ENCODE data around the gene HS6ST2. TPM values are rescaled to one million over a fixed set of nuclear protein-coding genes. Genes with fewer than 3 reads are reported as not detected.

HS6ST2 gene
- total and polyA plus RNA-seq, 9 donors, result 27.8 to 52.3 (median 38.8) TPM

DNA sequence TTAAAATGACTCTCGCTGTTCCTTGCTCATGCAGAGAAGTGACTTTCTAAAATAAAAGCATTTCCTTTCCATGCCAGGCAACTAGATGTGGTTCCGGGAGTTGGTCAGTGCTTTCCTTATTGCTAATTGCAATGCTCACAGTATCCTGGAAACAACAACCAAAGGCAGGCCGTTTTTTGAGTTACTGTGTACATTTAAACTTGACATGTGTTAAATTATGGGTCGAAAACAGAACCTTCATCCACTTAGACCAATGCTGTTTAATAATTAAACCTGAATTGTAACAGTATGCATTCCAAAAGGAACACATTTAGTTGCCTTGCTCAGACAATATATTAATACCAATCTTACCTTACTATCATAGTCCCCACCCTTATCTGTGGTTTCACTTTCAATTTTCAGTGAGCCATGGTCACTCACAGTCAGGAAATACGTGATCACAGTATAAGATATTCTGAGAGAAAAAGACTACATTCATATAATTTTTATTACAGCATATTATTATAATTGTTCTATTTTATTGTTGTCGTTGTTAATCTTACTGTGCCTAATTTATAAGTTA is 102.6 kb downstream of the HS6ST2 start:
- no peaks in the 10 kb centered on the region for H3K36me3 ChIP-seq (ENCODE audit: control insufficient read depth, insufficient read depth, low read length)
- H3K4me1 ChIP-seq (ENCODE audit: control insufficient read depth, insufficient read depth, low read length), result no peaks in the 10 kb centered on the region
- H3K4me3 ChIP-seq (ENCODE audit: low read length), result no peak overlapping the region
- DNase-seq, result no peak
- no peak overlapping the region for H3K27ac ChIP-seq (ENCODE audit: low read length)
- peaks cover 9% of the 10 kb centered on the region for H3K27me3 ChIP-seq (ENCODE audit: control insufficient read depth, insufficient read depth, low read length)
- no peaks in the 10 kb centered on the region for H3K9me3 ChIP-seq (replicated peaks; ENCODE audit: control insufficient read depth, low read depth, low read length)
- WGBS (ENCODE audit: insufficient coverage), result 100% methylated on average over 2 of the region's 6 CpGs

DNA sequence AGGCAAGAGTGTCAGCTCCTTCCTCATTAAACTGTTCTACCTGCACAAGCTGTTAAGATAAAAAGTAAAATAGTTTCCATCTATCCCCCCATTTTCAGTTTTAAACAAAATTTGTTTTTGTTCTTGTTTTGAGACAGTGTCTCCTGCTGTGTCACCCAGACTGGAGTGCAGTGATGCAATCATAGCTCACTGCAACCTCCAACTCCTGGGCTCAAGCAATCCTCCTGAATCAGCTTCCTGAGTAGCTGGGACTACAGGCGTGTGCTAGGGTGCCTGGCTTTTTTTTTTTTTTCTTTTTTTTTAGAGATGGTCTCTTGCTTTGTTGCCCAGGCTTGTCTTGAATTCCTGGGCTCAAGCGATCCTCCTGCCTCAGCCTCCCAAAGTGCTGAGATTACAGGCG is 105.4 kb downstream of the HS6ST2 start:
- Histone ChIP-seq H3K9me3 (replicated peaks; ENCODE audit: control insufficient read depth, low read depth, low read length) (no peaks in the 10 kb centered on the region), H3K4me1 (ENCODE audit: control insufficient read depth, insufficient read depth, low read length) (peaks cover 4% of the 10 kb centered on the region), H3K27ac (ENCODE audit: low read length) (no peak overlapping the region), H3K4me3 (ENCODE audit: low read length) (no peak overlapping the region), H3K27me3 (ENCODE audit: control insufficient read depth, insufficient read depth, low read length) (peaks cover 13% of the 10 kb centered on the region), H3K36me3 (ENCODE audit: control insufficient read depth, insufficient read depth, low read length) (no peaks in the 10 kb centered on the region)
- DNase-seq, result no peak
- no CpG with 5 or more reads among the region's 3 CpGs for WGBS (ENCODE audit: insufficient coverage)

DNA sequence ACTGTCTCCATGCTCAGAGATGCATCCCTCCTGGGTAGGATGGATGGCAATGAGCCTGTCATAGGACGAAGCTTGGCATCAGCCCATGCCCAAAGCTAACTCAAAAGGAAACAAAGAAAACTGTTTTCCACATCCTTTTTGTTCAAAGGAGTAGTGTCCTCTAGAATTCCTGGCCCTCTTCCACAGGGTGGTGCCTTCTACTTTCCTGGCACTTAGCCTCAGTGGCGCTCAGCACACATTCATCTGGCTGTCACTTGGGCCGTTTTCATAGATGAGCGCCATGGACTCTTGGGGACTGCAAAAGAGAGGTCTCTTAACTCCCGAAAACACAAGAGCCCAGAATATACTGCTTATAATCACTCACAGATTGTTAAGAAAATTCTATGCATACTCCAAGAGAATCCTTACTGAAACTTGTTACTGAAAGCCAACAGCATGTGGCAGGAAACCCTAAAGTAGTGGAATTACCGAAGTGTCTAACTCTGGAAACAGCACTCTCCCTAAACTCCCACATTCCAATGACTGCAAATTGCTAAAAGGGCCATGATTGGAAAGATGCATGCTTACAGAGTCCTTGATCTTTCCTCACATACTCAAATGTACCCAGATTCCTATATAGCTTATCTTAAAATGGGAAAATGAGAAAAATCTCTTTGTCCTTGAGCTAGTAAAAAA is 110.0 kb downstream of the HS6ST2 start:
- peaks cover 4% of the 10 kb centered on the region for H3K4me1 ChIP-seq (ENCODE audit: control insufficient read depth, insufficient read depth, low read length)
- WGBS (ENCODE audit: insufficient coverage), result 14% methylated on average over 1 of the region's 6 CpGs

DNA sequence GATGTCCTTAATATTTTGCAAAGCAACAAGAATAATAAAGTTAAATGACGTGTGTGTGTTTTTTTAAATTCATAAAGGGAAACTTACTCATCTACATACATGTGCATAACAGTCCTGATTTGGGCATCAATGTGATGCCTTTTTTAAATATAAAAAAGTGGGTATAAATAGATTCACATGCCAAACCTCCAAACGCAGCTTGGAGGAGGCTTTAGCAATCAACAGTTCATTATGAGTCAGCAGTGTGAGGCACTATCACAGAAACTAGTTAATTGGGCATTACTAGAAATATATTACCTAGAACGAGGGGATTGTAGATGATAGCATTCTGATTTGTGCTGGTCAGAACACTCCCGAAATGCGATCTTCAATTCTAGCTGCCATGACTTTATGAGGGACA is 115.1 kb downstream of the HS6ST2 start:
- Histone ChIP-seq H3K27me3 (ENCODE audit: control insufficient read depth, insufficient read depth, low read length) (peaks cover 12% of the 10 kb centered on the region), H3K9me3 (replicated peaks; ENCODE audit: control insufficient read depth, low read depth, low read length) (no peaks in the 10 kb centered on the region), H3K36me3 (ENCODE audit: control insufficient read depth, insufficient read depth, low read length) (no peaks in the 10 kb centered on the region), H3K4me3 (ENCODE audit: low read length) (no peak overlapping the region), H3K27ac (ENCODE audit: low read length) (no peak overlapping the region), H3K4me1 (ENCODE audit: control insufficient read depth, insufficient read depth, low read length) (peaks cover 5% of the 10 kb centered on the region)
- no peak for DNase-seq
- WGBS (ENCODE audit: insufficient coverage), result no CpG with 5 or more reads among the region's 5 CpGs

More for the DNA sequence above, 110.0 kb downstream of the HS6ST2 start:
- Histone ChIP-seq H3K4me3 (ENCODE audit: low read length) (no peak overlapping the region), H3K36me3 (ENCODE audit: control insufficient read depth, insufficient read depth, low read length) (no peaks in the 10 kb centered on the region), H3K27ac (ENCODE audit: low read length) (no peak overlapping the region), H3K27me3 (ENCODE audit: control insufficient read depth, insufficient read depth, low read length) (peaks cover 9% of the 10 kb centered on the region), H3K9me3 (replicated peaks; ENCODE audit: control insufficient read depth, low read depth, low read length) (no peaks in the 10 kb centered on the region)
- DNase-seq, result peak; percentile 43

DNA sequence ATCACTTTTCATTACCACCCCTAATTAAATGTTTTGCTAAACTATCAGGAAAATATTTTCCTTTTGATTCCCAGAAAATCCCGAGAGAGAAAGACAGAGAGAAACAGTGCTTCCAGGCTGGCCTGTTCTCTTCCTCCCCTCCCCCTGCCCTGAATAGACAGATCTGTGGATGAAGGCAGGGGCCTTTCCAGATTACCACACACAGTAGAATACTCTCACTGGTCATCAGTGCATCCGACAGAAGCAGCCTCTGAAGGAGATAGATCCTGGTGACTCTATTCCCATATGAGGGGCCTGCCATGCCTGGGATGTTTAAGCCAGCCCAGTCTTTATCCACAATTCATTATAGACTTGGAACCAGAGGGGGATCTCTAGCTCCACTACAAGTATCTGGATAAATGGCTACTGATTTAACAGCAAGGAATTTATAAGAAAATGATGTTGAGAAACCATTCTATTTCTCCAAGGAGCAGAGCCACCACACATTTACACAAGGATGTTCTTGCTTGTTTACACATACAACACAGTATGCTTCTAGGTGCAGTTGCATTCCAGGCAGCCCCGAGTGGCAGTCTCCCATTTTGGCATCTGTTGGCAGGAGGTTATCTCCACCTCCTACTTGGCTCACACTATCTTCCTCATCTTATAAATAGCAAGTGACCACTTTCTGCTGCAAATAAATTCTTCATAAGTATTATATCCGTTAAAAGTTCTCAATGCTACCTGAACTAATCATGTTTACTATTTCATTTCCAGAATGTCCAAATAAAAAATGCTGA is 115.8 kb downstream of the HS6ST2 start:
- no peak for DNase-seq
- Histone ChIP-seq H3K4me1 (ENCODE audit: control insufficient read depth, insufficient read depth, low read length) (peaks cover 5% of the 10 kb centered on the region), H3K9me3 (replicated peaks; ENCODE audit: control insufficient read depth, low read depth, low read length) (no peaks in the 10 kb centered on the region), H3K27ac (ENCODE audit: low read length) (peak overlapping the region; percentile 37), H3K4me3 (ENCODE audit: low read length) (no peak overlapping the region), H3K36me3 (ENCODE audit: control insufficient read depth, insufficient read depth, low read length) (no peaks in the 10 kb centered on the region), H3K27me3 (ENCODE audit: control insufficient read depth, insufficient read depth, low read length) (peaks cover 12% of the 10 kb centered on the region)
- 73% methylated on average over 1 of the region's 4 CpGs for WGBS (ENCODE audit: insufficient coverage)

DNA sequence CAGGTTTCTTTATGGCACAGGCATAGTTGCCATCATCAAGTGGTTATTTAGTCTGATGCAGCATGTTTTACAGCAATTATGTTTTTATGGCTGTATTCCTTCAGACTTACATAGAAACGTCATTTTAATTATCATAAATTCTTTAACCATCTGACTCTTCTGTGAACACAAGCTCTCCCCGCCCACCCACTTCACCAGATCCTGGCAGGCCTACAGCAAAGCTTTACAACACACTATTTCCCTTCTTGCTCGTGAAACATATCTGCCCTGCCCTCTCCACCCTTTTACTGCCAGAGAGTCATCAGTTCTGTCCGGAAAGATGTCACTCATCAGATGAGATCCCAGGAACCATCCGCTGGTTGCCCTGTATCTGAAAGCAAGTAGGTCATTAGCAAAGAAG is 120.5 kb downstream of the HS6ST2 start:
- Histone ChIP-seq H3K4me3 (ENCODE audit: low read length) (no peak overlapping the region), H3K27ac (ENCODE audit: low read length) (peak overlapping the region; percentile 29), H3K36me3 (ENCODE audit: control insufficient read depth, insufficient read depth, low read length) (no peaks in the 10 kb centered on the region), H3K9me3 (replicated peaks; ENCODE audit: control insufficient read depth, low read depth, low read length) (no peaks in the 10 kb centered on the region), H3K27me3 (ENCODE audit: control insufficient read depth, insufficient read depth, low read length) (peaks cover 24% of the 10 kb centered on the region), H3K4me1 (ENCODE audit: control insufficient read depth, insufficient read depth, low read length) (peaks cover 16% of the 10 kb centered on the region)
- WGBS (ENCODE audit: insufficient coverage), result 29% methylated on average over 2 of the region's 5 CpGs
- no peak for DNase-seq

DNA sequence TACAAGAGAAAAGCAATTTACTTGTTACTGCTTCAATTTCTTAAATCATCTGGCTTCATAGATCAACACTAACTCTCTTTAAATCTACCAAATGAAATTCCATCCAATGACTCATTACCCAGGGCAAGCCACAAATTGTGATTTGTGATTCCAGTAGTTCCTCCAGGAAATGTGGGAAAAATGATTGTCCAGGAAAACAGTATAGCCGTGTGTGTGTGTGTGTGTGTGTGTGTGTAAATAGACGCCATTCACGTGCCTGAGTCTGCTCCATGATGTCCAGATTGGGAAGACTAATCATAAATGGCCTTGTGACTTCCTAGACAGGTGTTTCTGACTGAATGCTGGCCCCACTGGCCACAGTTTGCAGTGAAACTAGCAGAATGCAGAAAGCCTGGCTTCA is 121.3 kb downstream of the HS6ST2 start:
- peak; percentile 53 for DNase-seq
- H3K9me3 ChIP-seq (replicated peaks; ENCODE audit: control insufficient read depth, low read depth, low read length), result no peaks in the 10 kb centered on the region
- peaks cover 17% of the 10 kb centered on the region for H3K27me3 ChIP-seq (ENCODE audit: control insufficient read depth, insufficient read depth, low read length)
- H3K27ac ChIP-seq (ENCODE audit: low read length), result no peak overlapping the region
- H3K4me3 ChIP-seq (ENCODE audit: low read length), result no peak overlapping the region
- no peaks in the 10 kb centered on the region for H3K36me3 ChIP-seq (ENCODE audit: control insufficient read depth, insufficient read depth, low read length)
- H3K4me1 ChIP-seq (ENCODE audit: control insufficient read depth, insufficient read depth, low read length), result peaks cover 13% of the 10 kb centered on the region
- WGBS (ENCODE audit: insufficient coverage), result 33% methylated on average over 3 of the region's 3 CpGs

DNA sequence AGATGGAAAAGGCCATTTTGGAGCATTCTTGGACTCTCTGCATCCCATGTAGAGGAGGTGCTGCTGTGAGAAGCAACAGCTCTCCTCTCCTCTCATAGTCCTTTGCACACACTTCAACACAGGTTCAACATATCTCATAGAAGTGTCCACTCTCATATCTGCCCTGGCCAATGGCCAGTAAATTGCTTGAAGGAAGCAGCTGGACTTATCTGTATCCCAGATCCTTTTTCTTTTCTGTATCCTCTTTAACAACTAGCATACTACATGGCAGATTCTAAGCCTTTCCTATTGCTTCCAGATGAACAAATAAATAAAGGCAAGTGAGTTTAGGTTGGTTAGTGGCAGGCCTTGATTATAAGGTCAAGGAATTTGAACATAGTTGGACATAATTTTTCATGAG is 122.0 kb downstream of the HS6ST2 start:
- Histone ChIP-seq H3K4me3 (ENCODE audit: low read length) (no peak overlapping the region), H3K27ac (ENCODE audit: low read length) (no peak overlapping the region), H3K27me3 (ENCODE audit: control insufficient read depth, insufficient read depth, low read length) (peaks cover 14% of the 10 kb centered on the region), H3K9me3 (replicated peaks; ENCODE audit: control insufficient read depth, low read depth, low read length) (no peaks in the 10 kb centered on the region), H3K36me3 (ENCODE audit: control insufficient read depth, insufficient read depth, low read length) (no peaks in the 10 kb centered on the region), H3K4me1 (ENCODE audit: control insufficient read depth, insufficient read depth, low read length) (peaks cover 13% of the 10 kb centered on the region)
- peak; percentile 24 for DNase-seq

DNA sequence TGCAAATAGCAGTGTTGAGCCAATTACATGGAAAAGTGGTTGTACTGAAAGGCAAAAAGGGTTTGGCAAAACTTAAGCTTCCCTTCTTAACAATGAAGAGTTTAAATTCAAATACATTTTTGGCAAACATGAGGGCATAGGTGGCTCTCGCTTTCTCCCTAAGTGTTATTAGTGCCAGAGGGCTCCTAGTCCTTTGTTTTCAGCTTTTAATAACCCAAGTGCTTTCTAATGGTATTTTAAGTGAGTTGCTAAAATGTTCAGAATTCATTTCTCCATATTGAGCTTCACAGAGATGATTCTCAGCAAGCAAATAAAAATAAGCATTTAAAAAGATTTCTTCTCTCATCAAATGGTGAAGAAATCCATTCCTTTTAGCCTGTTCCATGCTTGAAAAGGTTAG is 123.7 kb downstream of the HS6ST2 start:
- H3K4me1 ChIP-seq (ENCODE audit: control insufficient read depth, insufficient read depth, low read length), result peaks cover 13% of the 10 kb centered on the region

DNA sequence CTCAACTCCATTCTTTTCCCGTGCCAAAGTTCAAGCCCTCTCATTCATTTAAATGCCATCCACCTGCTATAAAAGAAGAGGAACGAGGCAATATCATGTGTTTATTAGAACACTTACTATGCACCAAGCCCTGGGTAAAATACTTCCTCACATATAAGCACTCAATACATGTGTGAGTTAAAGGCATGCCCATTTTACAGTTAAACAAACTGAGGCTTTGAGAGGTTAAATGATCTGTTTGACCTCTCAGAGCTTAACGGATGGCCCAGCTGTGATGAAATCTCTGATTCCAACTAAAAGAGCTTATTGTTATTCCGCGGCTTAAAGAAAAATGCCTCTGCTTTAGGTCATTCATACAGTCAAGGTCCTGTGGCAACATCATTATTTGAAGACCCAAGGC is 124.3 kb downstream of the HS6ST2 start:
- WGBS (ENCODE audit: insufficient coverage), result 67% methylated on average over 2 of the region's 5 CpGs
- Histone ChIP-seq H3K27me3 (ENCODE audit: control insufficient read depth, insufficient read depth, low read length) (peaks cover 16% of the 10 kb centered on the region), H3K36me3 (ENCODE audit: control insufficient read depth, insufficient read depth, low read length) (no peaks in the 10 kb centered on the region), H3K27ac (ENCODE audit: low read length) (no peak overlapping the region), H3K9me3 (replicated peaks; ENCODE audit: control insufficient read depth, low read depth, low read length) (no peaks in the 10 kb centered on the region), H3K4me1 (ENCODE audit: control insufficient read depth, insufficient read depth, low read length) (peaks cover 13% of the 10 kb centered on the region), H3K4me3 (ENCODE audit: low read length) (no peak overlapping the region)
- no peak for DNase-seq

More for the DNA sequence above, 123.7 kb downstream of the HS6ST2 start:
- no peak overlapping the region for H3K27ac ChIP-seq (ENCODE audit: low read length)
- DNase-seq, result no peak
- H3K27me3 ChIP-seq (ENCODE audit: control insufficient read depth, insufficient read depth, low read length), result peaks cover 16% of the 10 kb centered on the region
- WGBS (ENCODE audit: insufficient coverage), result no CpG with 5 or more reads among the region's 1 CpG
- H3K4me3 ChIP-seq (ENCODE audit: low read length), result no peak overlapping the region
- no peaks in the 10 kb centered on the region for H3K9me3 ChIP-seq (replicated peaks; ENCODE audit: control insufficient read depth, low read depth, low read length)
- no peaks in the 10 kb centered on the region for H3K36me3 ChIP-seq (ENCODE audit: control insufficient read depth, insufficient read depth, low read length)
